BE2C (cell line): ENCODE measurements around the gene SLAMF9.

Source experiments
- DNase-seq: peaks from one replicate; pipeline ENCODE4 v3.0.0-alpha.2; 2020
- H3K27me3 ChIP-seq: fragments of 250-450 bp; sonication (Bioruptor Pico); 2 replicates; pipeline ENCODE4 v1.5.1; 2020; ENCODE audit warnings: mild to moderate bottlenecking
- H3K36me3 ChIP-seq: fragments of 250-450 bp; sonication (Bioruptor Pico); 2 replicates; pipeline ENCODE4 v1.5.1; 2020; ENCODE audit warnings: mild to moderate bottlenecking
- H3K4me1 ChIP-seq: fragments of 250-450 bp; sonication (Bioruptor Pico); 2 replicates; pipeline ENCODE4 v1.5.1; 2020
- H3K4me3 ChIP-seq: 2 replicates; pipeline ENCODE4 v1.5.1; 2011; ENCODE audit warnings: low read depth, low read length
- H3K9me3 ChIP-seq: fragments of 250-450 bp; sonication (Bioruptor Pico); 2 replicates; pipeline ENCODE4 v1.5.1; 2020
- CTCF ChIP-seq: IDR thresholded peaks from 2 replicates; pipeline ENCODE4 v1.5.1; 2012; ENCODE audit warnings: mild to moderate bottlenecking, low read depth, low read length

The SLAMF9 gene

GRCh38 chr1:159943908-159944622 is 10.0 kb downstream of the SLAMF9 start:
- Histone ChIP-seq H3K27me3 (no peaks in the 10 kb centered on the region), H3K4me3 (no peak overlapping the region), H3K9me3 (no peaks in the 10 kb centered on the region), H3K4me1 (peaks cover 2% of the 10 kb centered on the region; the same call in 1 of the 2 replicates), H3K36me3 (no peaks in the 10 kb centered on the region)
- no peak for DNase-seq
- TF ChIP-seq CTCF = no peak

GRCh38 chr1:159943278-159943640 is 10.8 kb downstream of the SLAMF9 start:
- TF ChIP-seq CTCF = no peak
- peaks cover 2% of the 10 kb centered on the region; the same call in 1 of the 2 replicates for H3K4me1 ChIP-seq
- H3K4me3 ChIP-seq = no peak overlapping the region
- no peak for DNase-seq
- H3K9me3 ChIP-seq = no peaks in the 10 kb centered on the region
- no peaks in the 10 kb centered on the region for H3K27me3 ChIP-seq
- H3K36me3 ChIP-seq = no peaks in the 10 kb centered on the region

DNA sequence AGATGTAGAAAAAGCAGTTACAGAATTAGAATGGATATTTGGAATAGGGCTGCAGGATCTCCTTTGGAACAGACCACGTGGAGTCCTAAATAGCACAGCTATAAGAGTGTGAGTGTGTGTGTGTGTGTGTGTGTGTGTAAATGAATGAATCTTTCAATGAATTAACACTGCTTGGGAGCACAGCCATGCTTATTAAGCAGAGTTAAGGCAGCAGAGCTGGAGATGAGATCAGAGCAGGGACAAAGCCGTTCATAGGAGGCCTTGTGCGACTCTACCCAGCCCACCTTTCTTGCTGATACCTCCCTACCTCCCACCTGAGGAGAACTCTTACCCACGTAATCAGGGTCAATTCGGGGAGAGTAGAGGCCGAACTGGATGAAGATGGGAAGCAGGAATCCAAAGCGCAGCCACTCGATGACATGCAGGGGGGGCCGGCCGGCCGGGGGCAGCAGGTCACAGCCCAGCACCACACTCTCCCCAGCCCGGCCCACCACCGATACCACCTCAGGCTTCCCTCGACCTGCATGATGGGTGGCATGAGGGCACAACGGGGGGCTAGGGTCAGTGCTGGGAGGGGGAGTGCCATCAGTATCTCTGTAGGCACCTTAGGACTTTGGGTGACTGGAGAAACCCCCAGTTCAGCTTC is 11.3 kb downstream of the SLAMF9 start:
- H3K36me3 ChIP-seq = no peaks in the 10 kb centered on the region
- TF ChIP-seq CTCF = no peak
- no peaks in the 10 kb centered on the region for H3K27me3 ChIP-seq
- H3K4me1 ChIP-seq = peaks cover 5% of the 10 kb centered on the region; the same call in 1 of the 2 replicates
- H3K4me3 ChIP-seq = no peak overlapping the region
- no peak for DNase-seq
- H3K9me3 ChIP-seq = no peaks in the 10 kb centered on the region

GRCh38 chr1:159941591-159942560 is 12.2 kb downstream of the SLAMF9 start:
- Histone ChIP-seq H3K4me3 (no peak overlapping the region), H3K27me3 (no peaks in the 10 kb centered on the region), H3K4me1 (peaks cover 5% of the 10 kb centered on the region; the same call in 1 of the 2 replicates), H3K9me3 (no peaks in the 10 kb centered on the region), H3K36me3 (no peaks in the 10 kb centered on the region)
- TF ChIP-seq CTCF = no peak
- no peak for DNase-seq

- Histone ChIP-seq H3K27me3 (no peaks in the 10 kb centered on the region), H3K4me1 (peaks cover 3% of the 10 kb centered on the region; the same call in 1 of the 2 replicates), H3K36me3 (no peaks in the 10 kb centered on the region), H3K4me3 (no peak overlapping the region), H3K9me3 (no peaks in the 10 kb centered on the region)
- TF ChIP-seq CTCF = no peak
- no peak for DNase-seq
Measured at GRCh38 chr1:159941141-159941540, 12.9 kb downstream of the SLAMF9 start.
